ENCODE data around the gene IL18. TPM values are rescaled to one million over a fixed set of nuclear protein-coding genes. Genes with fewer than 3 reads are reported as not detected.
"Not testable (repeated sequence)": the region's sequence is repeated elsewhere in the genome, so short reads cannot be mapped to it uniquely, and the experiment has no call there.

IL18 gene
- total and polyA plus RNA-seq, 11 donors, result 0.88 to 23.9 (median 2.0) TPM

DNA sequence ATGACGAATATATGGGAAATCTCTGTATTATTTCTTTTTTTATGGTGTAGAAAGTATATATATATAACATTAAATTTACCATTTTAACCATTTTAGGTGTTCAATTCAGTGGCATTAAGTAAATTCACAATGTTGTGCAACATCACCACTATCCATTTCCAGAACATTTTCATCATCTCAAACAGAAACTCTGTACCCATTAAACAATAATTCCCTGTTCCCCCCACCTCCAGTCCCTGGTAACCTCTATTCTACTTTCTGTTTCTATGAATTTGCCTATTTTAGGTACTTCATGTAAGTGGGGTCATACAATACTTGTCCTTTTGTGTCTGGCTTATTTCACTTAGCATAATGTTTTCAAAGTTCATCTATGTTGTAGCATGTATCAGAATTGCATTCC is 47.0 kb upstream of the IL18 start:
- H3K27me3 ChIP-seq, result no peaks in the 10 kb centered on the region
- peaks cover 0 to 30% (median 0%) of the 10 kb centered on the region in 9 donors for H3K36me3 ChIP-seq
- ATAC-seq, result no peak
- DNase-seq, result no peak
- H3K4me1 ChIP-seq, result peaks cover 0 to 7% (median 0%) of the 10 kb centered on the region in 12 donors
- intact Hi-C loops (cut with DNase I), result loop anchor here in 3 of 10 donors (10.0 kb wide), 3 partner anchors 354 to 1324 kb away; no protein-coding TSS in a partner anchor
- 72 to 87% (median 79%) methylated on average over 1 of the region's 1 CpG for WGBS, 4 donors
- H3K27ac ChIP-seq, result no peak overlapping the region
- no peak overlapping the region for H3K4me3 ChIP-seq
- H3K9me3 ChIP-seq, result no peaks in the 10 kb centered on the region
- no peak for TF ChIP-seq POLR2A (IDR thresholded peaks at IDR 0.05)
- TF ChIP-seq, protein P1, sequence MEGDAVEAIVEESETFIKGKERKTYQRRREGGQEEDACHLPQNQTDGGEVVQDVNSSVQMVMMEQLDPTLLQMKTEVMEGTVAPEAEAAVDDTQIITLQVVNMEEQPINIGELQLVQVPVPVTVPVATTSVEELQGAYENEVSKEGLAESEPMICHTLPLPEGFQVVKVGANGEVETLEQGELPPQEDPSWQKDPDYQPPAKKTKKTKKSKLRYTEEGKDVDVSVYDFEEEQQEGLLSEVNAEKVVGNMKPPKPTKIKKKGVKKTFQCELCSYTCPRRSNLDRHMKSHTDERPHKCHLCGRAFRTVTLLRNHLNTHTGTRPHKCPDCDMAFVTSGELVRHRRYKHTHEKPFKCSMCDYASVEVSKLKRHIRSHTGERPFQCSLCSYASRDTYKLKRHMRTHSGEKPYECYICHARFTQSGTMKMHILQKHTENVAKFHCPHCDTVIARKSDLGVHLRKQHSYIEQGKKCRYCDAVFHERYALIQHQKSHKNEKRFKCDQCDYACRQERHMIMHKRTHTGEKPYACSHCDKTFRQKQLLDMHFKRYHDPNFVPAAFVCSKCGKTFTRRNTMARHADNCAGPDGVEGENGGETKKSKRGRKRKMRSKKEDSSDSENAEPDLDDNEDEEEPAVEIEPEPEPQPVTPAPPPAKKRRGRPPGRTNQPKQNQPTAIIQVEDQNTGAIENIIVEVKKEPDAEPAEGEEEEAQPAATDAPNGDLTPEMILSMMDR (IDR thresholded peaks at IDR 0.05), result no peak

DNA sequence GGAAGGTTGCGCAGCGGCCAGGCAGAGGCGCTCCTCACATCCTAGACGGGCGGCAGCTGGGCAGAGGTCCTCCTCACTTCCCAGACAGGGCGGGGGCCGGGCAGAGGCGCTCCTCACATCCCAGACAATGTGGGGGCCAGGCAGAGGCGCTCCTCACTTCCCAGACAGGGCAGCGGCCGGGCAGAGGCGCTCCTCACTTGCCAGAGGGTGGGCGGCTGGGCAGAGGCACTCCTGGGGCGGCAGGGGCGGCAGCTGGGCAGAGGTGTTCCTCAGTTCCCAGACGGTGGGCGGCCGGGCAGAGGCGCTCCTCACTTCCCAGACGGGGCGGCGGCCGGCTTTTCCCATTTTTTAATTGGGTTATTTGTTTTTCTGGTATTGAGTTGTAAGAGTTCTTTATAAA is 42.2 kb upstream of the IL18 start:
- TF ChIP-seq, protein P1 (IDR thresholded peaks at IDR 0.05), result no peak
- TF ChIP-seq POLR2A (IDR thresholded peaks at IDR 0.05), result no peak
- Histone ChIP-seq H3K4me3 (no peak overlapping the region), H3K36me3 (peaks cover 0 to 61% (median 14%) of the 10 kb centered on the region in 9 donors), H3K27me3 (no peaks in the 10 kb centered on the region), H3K27ac (no peak overlapping the region), H3K4me1 (no peaks in the 10 kb centered on the region), H3K9me3 (no peaks in the 10 kb centered on the region)
- no peak for ATAC-seq
- no peak for DNase-seq
- WGBS, 4 donors, result 88 to 95% (median 91%) methylated on average over 17 to 23 of the region's 23 CpGs
- intact Hi-C loops (cut with DNase I), result no loop called here

DNA sequence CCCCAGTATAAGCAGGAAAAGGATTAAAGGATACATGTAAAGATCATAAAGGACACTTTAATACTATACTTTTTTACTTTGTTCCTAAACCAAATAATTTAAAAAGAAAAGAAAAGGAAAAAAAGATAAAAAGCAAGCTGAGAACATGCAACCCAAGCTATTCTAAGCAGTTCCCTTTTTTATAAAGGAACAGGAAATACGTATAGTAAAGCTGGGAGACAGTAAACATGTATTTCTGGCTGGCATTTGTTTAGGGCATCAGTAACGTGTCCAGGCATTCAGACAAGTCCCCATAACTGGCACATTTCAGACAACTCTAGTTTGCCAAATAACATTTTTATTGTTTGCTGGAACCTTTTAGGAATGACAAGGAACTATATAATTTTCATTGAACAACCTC is 36.4 kb upstream of the IL18 start:
- Histone ChIP-seq H3K4me1 (no peaks in the 10 kb centered on the region), H3K4me3 (no peak overlapping the region), H3K36me3 (peaks cover 0 to 72% (median 17%) of the 10 kb centered on the region in 9 donors), H3K9me3 (no peaks in the 10 kb centered on the region), H3K27ac (no peak overlapping the region), H3K27me3 (no peaks in the 10 kb centered on the region)
- no peak for DNase-seq
- intact Hi-C loops (cut with DNase I), result no loop called here
- ATAC-seq, result no peak
- TF ChIP-seq, protein P1 (IDR thresholded peaks at IDR 0.05), result no peak
- TF ChIP-seq POLR2A (IDR thresholded peaks at IDR 0.05), result no peak
- WGBS, 4 donors, result 22 to 52% (median 34%) methylated on average over 2 of the region's 2 CpGs

DNA sequence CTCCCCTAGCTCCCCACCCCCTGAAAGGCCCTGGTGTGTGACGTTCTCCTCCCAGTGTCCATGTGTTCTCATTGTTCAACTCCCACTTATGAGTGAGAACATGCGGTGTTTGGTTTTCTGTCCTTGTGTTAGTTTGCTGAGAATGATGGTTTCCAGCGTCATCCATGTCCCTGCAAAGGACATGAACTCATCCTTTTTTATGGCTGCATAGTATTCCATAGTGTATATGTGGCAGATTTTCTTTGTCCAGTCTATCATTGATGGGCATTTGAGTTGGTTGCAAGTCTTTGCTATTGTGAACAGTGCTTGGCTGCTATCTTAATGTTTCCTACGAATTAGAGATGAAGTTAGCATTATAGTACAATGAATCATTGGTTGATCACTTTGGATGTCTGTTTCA is 35.2 kb upstream of the IL18 start:
- H3K27me3 ChIP-seq; H3K27ac ChIP-seq; ATAC-seq; H3K4me3 ChIP-seq; intact Hi-C loops (cut with DNase I); H3K9me3 ChIP-seq; H3K4me1 ChIP-seq; DNase-seq: not testable (repeated sequence)
- peaks cover 0 to 71% (median 18%) of the 10 kb centered on the region in 9 donors for H3K36me3 ChIP-seq
- WGBS, 4 donors, result 86 to 90% (median 87%) methylated on average over 4 of the region's 4 CpGs

DNA sequence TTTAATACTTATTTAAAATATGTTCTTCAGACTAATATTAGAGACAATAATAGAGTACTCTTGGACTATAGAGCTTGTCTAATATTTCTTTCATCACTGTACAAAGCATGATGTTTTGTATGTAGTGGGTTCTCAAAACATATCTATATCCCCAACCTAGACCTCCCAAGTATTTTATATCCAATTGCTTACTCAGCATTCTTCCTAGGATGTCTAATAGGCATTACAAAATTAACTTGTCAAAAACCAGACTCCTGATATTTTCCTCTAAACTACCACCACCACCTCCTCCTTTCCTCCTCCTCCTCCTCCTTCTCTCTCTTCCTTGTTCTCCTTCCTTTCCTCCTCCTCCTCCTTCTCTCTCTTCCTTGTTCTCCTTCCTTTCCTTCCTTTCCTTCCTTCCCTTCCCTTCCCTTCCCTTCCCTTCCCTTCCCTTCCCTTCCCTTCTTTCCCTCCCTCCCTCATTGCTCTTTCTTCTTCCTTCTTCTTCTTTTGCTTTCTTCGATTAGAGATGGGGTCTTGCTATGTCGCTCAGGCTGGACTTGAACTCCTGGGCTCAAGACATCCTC is 32.7 kb upstream of the IL18 start:
- DNase-seq, result no peak
- ATAC-seq, result no peak
- no peaks in the 10 kb centered on the region for H3K27me3 ChIP-seq
- no peak overlapping the region for H3K4me3 ChIP-seq
- H3K36me3 ChIP-seq, result peaks cover 0 to 56% (median 20%) of the 10 kb centered on the region in 9 donors
- WGBS, 4 donors, result 91 to 97% (median 94%) methylated on average over 2 of the region's 2 CpGs
- H3K4me1 ChIP-seq, result peaks cover 0 to 4% (median 0%) of the 10 kb centered on the region in 12 donors
- H3K27ac ChIP-seq, result no peak overlapping the region
- TF ChIP-seq POLR2A (IDR thresholded peaks at IDR 0.05), result no peak
- TF ChIP-seq, protein P1 (IDR thresholded peaks at IDR 0.05), result no peak
- intact Hi-C loops (cut with DNase I), result no loop called here
- no peaks in the 10 kb centered on the region for H3K9me3 ChIP-seq
